HCT116 (cell line): ENCODE data around the gene DUSP2. TPM values are rescaled to one million over a fixed set of nuclear protein-coding genes. Genes with fewer than 3 reads are reported as not detected.

ENCODE experiments used
- ATAC-seq: fragments of 200-7000 bp; cut with Tn5 transposase; 2 replicates; pipeline ENCODE4 v1.9.1; 2020; ENCODE audit warnings: mild to moderate bottlenecking, moderate library complexity
- BruUV-seq: library from RNA; stranded (reverse); fragments of 400-500 nt; replicated peaks from 2 replicates; lab custom pipeline; 2021; lab: Mats Ljungman, UMichigan
- CTCF ChIA-PET: fragments of 300-600 bp; sonication (Branson Sonifier 250); formaldehyde crosslinking; loops from one replicate; lab custom pipeline; 2021; ENCODE audit warnings: antibody characterized with exemption; lab: Charles Lee
- POLR2A ChIA-PET: fragments of 300-600, 350-600 bp; sonication (Branson Sonifier 250); formaldehyde crosslinking; loops from one replicate; lab custom pipeline; 2021; ENCODE audit warnings: antibody characterized with exemption; lab: Charles Lee
- RAD21 ChIA-PET, 2 experiments: fragments of 300-600 bp; sonication (Branson Sonifier 250); formaldehyde crosslinking; loops; one replicate each; lab custom pipeline; 2023; ENCODE audit warnings: low total read pairs in 2 of 2; ENCODE audit not compliant: uncharacterized antibody in 2 of 2, unreplicated experiment in 2 of 2, low non-redundant PET in 1 of 2; lab: Charles Lee
- DNase-seq: peaks from one replicate; pipeline ENCODE4 v3.0.0-alpha.2; 2010; ENCODE audit warnings: low read depth, low spot score
- H2AFZ ChIP-seq: fragments of 200-600 bp; shearing (Covaris generic), sonication (generic); 2 replicates; pipeline ENCODE4 v1.6.1; 2017; ENCODE audit warnings: low read depth, mixed run types, mixed read lengths, antibody characterized with exemption, low read length; ENCODE audit not compliant: poor library complexity, severe bottlenecking
- H3K27ac ChIP-seq: 2 replicates; pipeline ENCODE4 v1.5.1; 2012; ENCODE audit warnings: low read depth, low read length
- H3K27me3 ChIP-seq: fragments of 200-600 bp; sonication (generic); 2 replicates; pipeline ENCODE4 v1.6.1; 2016; ENCODE audit warnings: mixed run types, low read length, mixed read lengths; ENCODE audit not compliant: insufficient read depth
- H3K36me3 ChIP-seq, 2 experiments: fragments of 200-500 bp in 1 of 2; fragments of 200-600 bp in 1 of 2; sonication (Bioruptor generic) in 1 of 2; sonication (generic) in 1 of 2; 2 replicates each; pipeline versions ENCODE4 v1.5.1 to v1.6.1; 2014 to 2016; ENCODE audit warnings: low read length in 2 of 2, inconsistent platforms in 1 of 2, mixed read lengths in 1 of 2, mixed run types in 1 of 2; ENCODE audit not compliant: insufficient read depth in 2 of 2, control insufficient read depth in 1 of 2
- H3K4me1 ChIP-seq, 2 experiments: fragments of 200-600 bp in 1 of 2; sonication (generic) in 1 of 2; 2 replicates each; pipeline versions ENCODE4 v1.5.1 to v1.6.1; 2012 to 2017; ENCODE audit warnings: low read length in 2 of 2, inconsistent platforms in 1 of 2, mild to moderate bottlenecking in 1 of 2, mixed read lengths in 1 of 2, mixed run types in 1 of 2, moderate library complexity in 1 of 2; ENCODE audit not compliant: insufficient read depth in 2 of 2, control insufficient read depth in 1 of 2
- H3K4me2 ChIP-seq: fragments of 200-600 bp; sonication (generic); 2 replicates; pipeline ENCODE4 v1.6.1; 2017; ENCODE audit warnings: mixed run types, low read length, mixed read lengths
- H3K4me3 ChIP-seq, 2 experiments: fragments of 200-600 bp in 1 of 2; sonication (generic) in 1 of 2; replicated peaks in 1 of 2; 2 replicates each; pipeline ENCODE4 v1.5.1; 2011 to 2016; ENCODE audit warnings: low read length in 2 of 2, control low read depth in 1 of 2, low read depth in 1 of 2, mild to moderate bottlenecking in 1 of 2, mixed read lengths in 1 of 2, mixed run types in 1 of 2
- H3K79me2 ChIP-seq: fragments of 200-600 bp; sonication (generic); 2 replicates; pipeline ENCODE4 v1.6.1; 2017; ENCODE audit warnings: mild to moderate bottlenecking, mixed run types, low read length, moderate library complexity, mixed read lengths; ENCODE audit not compliant: insufficient read depth
- H3K9ac ChIP-seq: fragments of 200-600 bp; sonication (generic); 2 replicates; pipeline ENCODE4 v1.6.1; 2016; ENCODE audit warnings: low read length, mixed read lengths
- H3K9me2 ChIP-seq: fragments of 200-600 bp; sonication (generic), shearing (Covaris generic); 2 replicates; pipeline ENCODE4 v1.6.1; 2017; ENCODE audit warnings: mixed run types, mild to moderate bottlenecking, moderate library complexity; ENCODE audit not compliant: insufficient read depth
- H3K9me3 ChIP-seq, 2 experiments: fragments of 200-500 bp in 1 of 2; fragments of 200-600 bp in 1 of 2; sonication (Bioruptor generic) in 1 of 2; sonication (generic) in 1 of 2; 2 replicates each; pipeline ENCODE4 v1.6.1; 2014 to 2017; ENCODE audit warnings: low read length in 2 of 2, mixed read lengths in 2 of 2, inconsistent platforms in 1 of 2, low read depth in 1 of 2, mild to moderate bottlenecking in 1 of 2, mixed run types in 1 of 2, moderate library complexity in 1 of 2; ENCODE audit not compliant: control insufficient read depth in 1 of 2, insufficient read depth in 1 of 2
- H4K20me1 ChIP-seq: fragments of 200-600 bp; sonication (generic), shearing (Covaris generic); 2 replicates; pipeline ENCODE4 v1.6.1; 2017; ENCODE audit warnings: mixed run types, mild to moderate bottlenecking, moderate library complexity; ENCODE audit not compliant: insufficient read depth
- CEBPB ChIP-seq: IDR thresholded peaks from 2 replicates; pipeline ENCODE4 v1.6.1; 2012; ENCODE audit warnings: low read depth
- intact Hi-C: fragments of 100-400 bp; cut with micrococcal nuclease; formaldehyde crosslinking; loops from 2 replicates; pipeline ENCODE4 v1.10.0; 2022
- total RNA-seq: library from RNA; stranded (reverse); gene quantifications from one replicate; pipeline ENCODE4 v1.2.1, GENCODE V29; 2021; ENCODE audit not compliant: unreplicated experiment
- TF ChIP-seq, protein P1 (sequence below): IDR thresholded peaks from 2 replicates; pipeline ENCODE4 v1.6.1; 2012; ENCODE audit warnings: low read depth

DUSP2 gene
- total RNA-seq, 1 experiment from 2014 or later, result 24.5 TPM

GRCh38 chr2:96137321-96138178 lies 7.7 kb downstream of the DUSP2 start:
- no TSS peak for BruUV-seq
- H3K4me3 ChIP-seq, result no peak overlapping the region
- H2AFZ ChIP-seq, result no peak overlapping the region
- H3K4me2 ChIP-seq, result no peak overlapping the region
- H3K27ac ChIP-seq, result no peak overlapping the region
- H3K9me2 ChIP-seq, result no peaks in the 10 kb centered on the region
- no peak for DNase-seq
- H3K4me1 ChIP-seq, result peaks cover 4 to 18% of the 10 kb centered on the region in 2 experiments; a peak in 3 of 4 replicates
- POLR2A ChIA-PET, result no interaction called here
- H3K9me3 ChIP-seq, result no peaks in the 10 kb centered on the region
- RAD21 ChIA-PET, result interaction anchor here (2.2 kb wide), 2 partner anchors 36 to 37 kb away, joined by 12 to 16 read pairs; no protein-coding TSS in a partner anchor
- no peaks in the 10 kb centered on the region for H3K27me3 ChIP-seq
- intact Hi-C loops, result loop anchor here (1.0 to 2.0 kb wide), 2 partner anchors 37 to 129 kb away; partner anchors contain the start of gene CIAO1
- H4K20me1 ChIP-seq, result no peaks in the 10 kb centered on the region
- no peak for TF ChIP-seq CEBPB
- TF ChIP-seq, protein P1, sequence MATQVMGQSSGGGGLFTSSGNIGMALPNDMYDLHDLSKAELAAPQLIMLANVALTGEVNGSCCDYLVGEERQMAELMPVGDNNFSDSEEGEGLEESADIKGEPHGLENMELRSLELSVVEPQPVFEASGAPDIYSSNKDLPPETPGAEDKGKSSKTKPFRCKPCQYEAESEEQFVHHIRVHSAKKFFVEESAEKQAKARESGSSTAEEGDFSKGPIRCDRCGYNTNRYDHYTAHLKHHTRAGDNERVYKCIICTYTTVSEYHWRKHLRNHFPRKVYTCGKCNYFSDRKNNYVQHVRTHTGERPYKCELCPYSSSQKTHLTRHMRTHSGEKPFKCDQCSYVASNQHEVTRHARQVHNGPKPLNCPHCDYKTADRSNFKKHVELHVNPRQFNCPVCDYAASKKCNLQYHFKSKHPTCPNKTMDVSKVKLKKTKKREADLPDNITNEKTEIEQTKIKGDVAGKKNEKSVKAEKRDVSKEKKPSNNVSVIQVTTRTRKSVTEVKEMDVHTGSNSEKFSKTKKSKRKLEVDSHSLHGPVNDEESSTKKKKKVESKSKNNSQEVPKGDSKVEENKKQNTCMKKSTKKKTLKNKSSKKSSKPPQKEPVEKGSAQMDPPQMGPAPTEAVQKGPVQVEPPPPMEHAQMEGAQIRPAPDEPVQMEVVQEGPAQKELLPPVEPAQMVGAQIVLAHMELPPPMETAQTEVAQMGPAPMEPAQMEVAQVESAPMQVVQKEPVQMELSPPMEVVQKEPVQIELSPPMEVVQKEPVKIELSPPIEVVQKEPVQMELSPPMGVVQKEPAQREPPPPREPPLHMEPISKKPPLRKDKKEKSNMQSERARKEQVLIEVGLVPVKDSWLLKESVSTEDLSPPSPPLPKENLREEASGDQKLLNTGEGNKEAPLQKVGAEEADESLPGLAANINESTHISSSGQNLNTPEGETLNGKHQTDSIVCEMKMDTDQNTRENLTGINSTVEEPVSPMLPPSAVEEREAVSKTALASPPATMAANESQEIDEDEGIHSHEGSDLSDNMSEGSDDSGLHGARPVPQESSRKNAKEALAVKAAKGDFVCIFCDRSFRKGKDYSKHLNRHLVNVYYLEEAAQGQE, result no peak
- no peaks in the 10 kb centered on the region for H3K79me2 ChIP-seq
- H3K36me3 ChIP-seq, result no peaks in the 10 kb centered on the region
- no peak for ATAC-seq
- CTCF ChIA-PET, result interaction anchor here (0.9 to 2.3 kb wide), 7 partner anchors 21 to 372 kb away, joined by 3 to 58 read pairs (median 6); partner anchors contain the start of gene ADRA2B
- no peak overlapping the region for H3K9ac ChIP-seq
